ENCODE results near the gene WNK1. TPM values are rescaled to one million over a fixed set of nuclear protein-coding genes. Genes with fewer than 3 reads are reported as not detected.

Gene WNK1
- polyA plus RNA-seq, 1 donor from 2014 or later, result 25.9 TPM

DNA sequence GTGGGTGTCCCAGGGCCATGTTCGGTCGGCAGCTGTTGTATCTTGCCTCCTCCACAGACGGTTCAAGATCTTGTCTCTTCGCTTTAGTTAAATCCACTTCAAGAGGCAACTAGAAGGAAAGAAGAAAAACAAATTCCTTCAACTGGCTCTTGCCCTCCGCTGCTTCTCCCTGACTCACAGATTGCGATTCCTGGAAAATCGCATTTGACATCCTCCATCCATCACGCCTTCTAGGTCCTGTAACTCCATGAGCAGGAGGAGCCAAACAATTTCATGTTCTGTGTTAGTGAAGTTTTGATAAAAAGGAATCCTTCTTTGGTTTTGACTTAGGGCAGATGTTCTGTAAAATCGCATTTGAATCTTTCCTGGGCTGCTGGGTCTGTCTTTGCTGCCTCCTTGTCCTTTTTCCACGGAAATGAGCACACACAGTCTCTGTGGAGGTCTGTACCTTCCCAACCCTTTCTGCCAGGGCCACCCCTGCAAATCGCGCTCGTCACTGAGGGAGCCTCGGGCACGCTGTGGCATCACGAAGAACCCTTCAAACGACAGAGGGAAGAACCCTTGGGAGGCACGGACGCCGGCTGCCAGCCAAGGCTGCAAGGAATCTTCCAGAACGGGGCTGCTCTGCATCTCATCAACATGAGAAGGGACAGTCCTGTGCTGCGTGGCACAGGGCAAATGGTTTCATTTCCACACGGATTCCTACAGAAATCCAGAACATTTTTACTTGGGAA lies 164.5 kb downstream of the WNK1 start:
- no peaks in the 10 kb centered on the region for H4K20me1 ChIP-seq (ENCODE audit: insufficient read depth)
- H3K36me3 ChIP-seq (ENCODE audit: insufficient read depth, low read length), result peaks cover 19% of the 10 kb centered on the region
- H3K4me3 ChIP-seq (ENCODE audit: low read length), result no peak overlapping the region
- H2AFZ ChIP-seq (ENCODE audit: low read depth, low read length), result no peak overlapping the region
- no peaks in the 10 kb centered on the region for H3K79me2 ChIP-seq (replicated peaks; ENCODE audit: insufficient read depth, low read length)
- no peaks in the 10 kb centered on the region for H3K9me3 ChIP-seq (ENCODE audit: low read length)
- TF ChIP-seq, protein P1, sequence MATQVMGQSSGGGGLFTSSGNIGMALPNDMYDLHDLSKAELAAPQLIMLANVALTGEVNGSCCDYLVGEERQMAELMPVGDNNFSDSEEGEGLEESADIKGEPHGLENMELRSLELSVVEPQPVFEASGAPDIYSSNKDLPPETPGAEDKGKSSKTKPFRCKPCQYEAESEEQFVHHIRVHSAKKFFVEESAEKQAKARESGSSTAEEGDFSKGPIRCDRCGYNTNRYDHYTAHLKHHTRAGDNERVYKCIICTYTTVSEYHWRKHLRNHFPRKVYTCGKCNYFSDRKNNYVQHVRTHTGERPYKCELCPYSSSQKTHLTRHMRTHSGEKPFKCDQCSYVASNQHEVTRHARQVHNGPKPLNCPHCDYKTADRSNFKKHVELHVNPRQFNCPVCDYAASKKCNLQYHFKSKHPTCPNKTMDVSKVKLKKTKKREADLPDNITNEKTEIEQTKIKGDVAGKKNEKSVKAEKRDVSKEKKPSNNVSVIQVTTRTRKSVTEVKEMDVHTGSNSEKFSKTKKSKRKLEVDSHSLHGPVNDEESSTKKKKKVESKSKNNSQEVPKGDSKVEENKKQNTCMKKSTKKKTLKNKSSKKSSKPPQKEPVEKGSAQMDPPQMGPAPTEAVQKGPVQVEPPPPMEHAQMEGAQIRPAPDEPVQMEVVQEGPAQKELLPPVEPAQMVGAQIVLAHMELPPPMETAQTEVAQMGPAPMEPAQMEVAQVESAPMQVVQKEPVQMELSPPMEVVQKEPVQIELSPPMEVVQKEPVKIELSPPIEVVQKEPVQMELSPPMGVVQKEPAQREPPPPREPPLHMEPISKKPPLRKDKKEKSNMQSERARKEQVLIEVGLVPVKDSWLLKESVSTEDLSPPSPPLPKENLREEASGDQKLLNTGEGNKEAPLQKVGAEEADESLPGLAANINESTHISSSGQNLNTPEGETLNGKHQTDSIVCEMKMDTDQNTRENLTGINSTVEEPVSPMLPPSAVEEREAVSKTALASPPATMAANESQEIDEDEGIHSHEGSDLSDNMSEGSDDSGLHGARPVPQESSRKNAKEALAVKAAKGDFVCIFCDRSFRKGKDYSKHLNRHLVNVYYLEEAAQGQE (IDR thresholded peaks at IDR 0.05; ENCODE audit: borderline replicate concordance), result no peak
- TF ChIP-seq MXI1 (conservative IDR thresholded peaks at IDR 0.05; ENCODE audit: poor library complexity, severe bottlenecking), result no peak
- no peak overlapping the region for H3K27ac ChIP-seq (ENCODE audit: low read length)
- no peaks in the 10 kb centered on the region for H3F3A ChIP-seq (ENCODE audit: insufficient read depth, low read length, poor library complexity, severe bottlenecking)
- H3K9me2 ChIP-seq (ENCODE audit: insufficient read depth, low read length), result no peaks in the 10 kb centered on the region
- H3K27me3 ChIP-seq (ENCODE audit: insufficient read depth, low read depth, low read length), result no peaks in the 10 kb centered on the region
- no peak overlapping the region for H3K9ac ChIP-seq (ENCODE audit: low read length)
- no peak overlapping the region for H3K4me2 ChIP-seq (ENCODE audit: low read length)

DNA sequence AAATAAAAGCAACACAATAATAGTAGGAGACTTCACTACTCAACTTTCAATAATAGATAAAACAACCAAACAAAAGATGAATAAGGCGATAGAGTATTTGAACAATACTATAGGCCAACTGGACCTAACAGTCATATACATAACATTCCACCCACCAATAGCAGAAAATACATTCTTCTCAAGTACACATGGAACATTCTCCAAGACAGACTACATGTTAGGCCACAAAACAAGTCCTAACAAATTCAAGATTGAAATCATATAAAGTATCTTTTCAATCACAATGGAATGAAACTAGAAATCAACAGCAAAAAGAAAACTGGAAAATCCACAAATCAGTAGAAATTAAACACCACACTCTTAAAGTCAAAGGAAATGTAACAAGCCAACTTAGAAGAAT lies 168.3 kb downstream of the WNK1 start:
- Histone ChIP-seq H3F3A (ENCODE audit: insufficient read depth, low read length, poor library complexity, severe bottlenecking) (no peaks in the 10 kb centered on the region), H3K27me3 (ENCODE audit: insufficient read depth, low read depth, low read length) (no peaks in the 10 kb centered on the region), H4K20me1 (ENCODE audit: insufficient read depth) (no peaks in the 10 kb centered on the region), H3K9me3 (ENCODE audit: low read length) (no peaks in the 10 kb centered on the region), H3K79me2 (replicated peaks; ENCODE audit: insufficient read depth, low read length) (no peaks in the 10 kb centered on the region), H3K4me3 (ENCODE audit: low read length) (no peak overlapping the region), H3K4me2 (ENCODE audit: low read length) (no peak overlapping the region), H3K9ac (ENCODE audit: low read length) (no peak overlapping the region), H3K27ac (ENCODE audit: low read length) (no peak overlapping the region), H3K9me2 (ENCODE audit: insufficient read depth, low read length) (no peaks in the 10 kb centered on the region), H2AFZ (ENCODE audit: low read depth, low read length) (no peak overlapping the region), H3K36me3 (ENCODE audit: insufficient read depth, low read length) (peaks cover 11% of the 10 kb centered on the region)
- TF ChIP-seq SMC3 (conservative IDR thresholded peaks at IDR 0.05; ENCODE audit: poor library complexity) (no peak), EZH2 (IDR thresholded peaks at IDR 0.05; ENCODE audit: borderline replicate concordance, insufficient read depth, low read length, poor library complexity, severe bottlenecking) (no peak)

DNA sequence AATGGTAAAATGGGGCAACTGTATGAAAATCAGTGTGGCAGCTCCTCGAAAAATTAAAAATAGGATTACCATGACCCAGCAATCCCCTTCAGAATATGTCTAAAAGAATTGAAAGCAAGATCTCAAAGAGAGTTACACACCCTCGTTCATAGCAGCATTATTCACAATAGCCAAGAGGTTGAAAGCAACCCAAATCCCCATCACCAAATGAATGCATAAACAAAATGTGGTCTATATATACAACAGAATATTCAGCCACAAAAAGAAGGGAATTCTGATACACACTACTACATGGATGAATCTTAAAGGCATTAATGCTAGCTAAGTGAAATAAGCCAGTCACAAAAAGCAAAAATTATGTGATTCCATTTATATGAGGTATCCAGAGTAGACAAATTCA lies 169.9 kb downstream of the WNK1 start:
- H3K27me3 ChIP-seq (ENCODE audit: insufficient read depth, low read depth, low read length), result no peaks in the 10 kb centered on the region
- peaks cover under 1% of the 10 kb centered on the region for H3K36me3 ChIP-seq (ENCODE audit: insufficient read depth, low read length)
- H4K20me1 ChIP-seq (ENCODE audit: insufficient read depth), result no peaks in the 10 kb centered on the region
- no peaks in the 10 kb centered on the region for H3F3A ChIP-seq (ENCODE audit: insufficient read depth, low read length, poor library complexity, severe bottlenecking)
- no peak overlapping the region for H3K9ac ChIP-seq (ENCODE audit: low read length)
- no peak overlapping the region for H3K4me2 ChIP-seq (ENCODE audit: low read length)
- H3K79me2 ChIP-seq (replicated peaks; ENCODE audit: insufficient read depth, low read length), result no peaks in the 10 kb centered on the region
- H3K27ac ChIP-seq (ENCODE audit: low read length), result no peak overlapping the region
- H2AFZ ChIP-seq (ENCODE audit: low read depth, low read length), result no peak overlapping the region
- no peak overlapping the region for H3K4me3 ChIP-seq (ENCODE audit: low read length)
- no peaks in the 10 kb centered on the region for H3K9me2 ChIP-seq (ENCODE audit: insufficient read depth, low read length)
- no peak for TF ChIP-seq SMC3 (conservative IDR thresholded peaks at IDR 0.05; ENCODE audit: poor library complexity)
- no peak for TF ChIP-seq POLR2AphosphoS5 (IDR thresholded peaks at IDR 0.05)
- TF ChIP-seq EZH2 (IDR thresholded peaks at IDR 0.05; ENCODE audit: borderline replicate concordance, insufficient read depth, low read length, poor library complexity, severe bottlenecking), result no peak
- no peak for TF ChIP-seq RAD21 (conservative IDR thresholded peaks at IDR 0.05)
- TF ChIP-seq EP300 (conservative IDR thresholded peaks at IDR 0.05; ENCODE audit: poor library complexity, severe bottlenecking), result no peak
- TF ChIP-seq TAF1 (IDR thresholded peaks at IDR 0.05; ENCODE audit: low read depth), result no peak
- TF ChIP-seq, protein P1 (IDR thresholded peaks at IDR 0.05; ENCODE audit: borderline replicate concordance), result no peak
- no peak for TF ChIP-seq MXI1 (conservative IDR thresholded peaks at IDR 0.05; ENCODE audit: poor library complexity, severe bottlenecking)
- TF ChIP-seq CTCF (IDR thresholded peaks at IDR 0.05; ENCODE audit: poor library complexity, severe bottlenecking), result no peak
- H3K9me3 ChIP-seq (ENCODE audit: low read length), result no peaks in the 10 kb centered on the region
